Measurements from ENCODE around the gene GATA3.

GRCh38 chr10:8105932-8106331 is 51.4 kb downstream of the GATA3 start:
- TF ChIP-seq, protein P1, sequence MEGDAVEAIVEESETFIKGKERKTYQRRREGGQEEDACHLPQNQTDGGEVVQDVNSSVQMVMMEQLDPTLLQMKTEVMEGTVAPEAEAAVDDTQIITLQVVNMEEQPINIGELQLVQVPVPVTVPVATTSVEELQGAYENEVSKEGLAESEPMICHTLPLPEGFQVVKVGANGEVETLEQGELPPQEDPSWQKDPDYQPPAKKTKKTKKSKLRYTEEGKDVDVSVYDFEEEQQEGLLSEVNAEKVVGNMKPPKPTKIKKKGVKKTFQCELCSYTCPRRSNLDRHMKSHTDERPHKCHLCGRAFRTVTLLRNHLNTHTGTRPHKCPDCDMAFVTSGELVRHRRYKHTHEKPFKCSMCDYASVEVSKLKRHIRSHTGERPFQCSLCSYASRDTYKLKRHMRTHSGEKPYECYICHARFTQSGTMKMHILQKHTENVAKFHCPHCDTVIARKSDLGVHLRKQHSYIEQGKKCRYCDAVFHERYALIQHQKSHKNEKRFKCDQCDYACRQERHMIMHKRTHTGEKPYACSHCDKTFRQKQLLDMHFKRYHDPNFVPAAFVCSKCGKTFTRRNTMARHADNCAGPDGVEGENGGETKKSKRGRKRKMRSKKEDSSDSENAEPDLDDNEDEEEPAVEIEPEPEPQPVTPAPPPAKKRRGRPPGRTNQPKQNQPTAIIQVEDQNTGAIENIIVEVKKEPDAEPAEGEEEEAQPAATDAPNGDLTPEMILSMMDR (IDR thresholded peaks at IDR 0.05; ENCODE audit: poor library complexity) = no peak
- TF ChIP-seq EZH2 (IDR thresholded peaks at IDR 0.05; ENCODE audit: borderline replicate concordance) = no peak
- no peak for TF ChIP-seq EZH2phosphoT487 (IDR thresholded peaks at IDR 0.05; ENCODE audit: low read depth, severe bottlenecking, unreplicated experiment)

Data from hepatocyte (in vitro differentiated cells).